H1 (cell line): ENCODE results near the gene RBM43. TPM values are rescaled to one million over a fixed set of nuclear protein-coding genes. Genes with fewer than 3 reads are reported as not detected.

Experiments used
- CTCF ChIA-PET: fragments of 300-600 bp; sonication (Branson Sonifier 250); formaldehyde crosslinking; loops from one replicate; lab custom pipeline; 2021; ENCODE audit not compliant: partially characterized antibody; lab: Charles Lee
- POLR2A ChIA-PET: fragments of 300-600 bp; sonication (Branson Sonifier 250); formaldehyde crosslinking; loops from one replicate; lab custom pipeline; 2021; ENCODE audit warnings: inconsistent platforms; ENCODE audit not compliant: partially characterized antibody; lab: Charles Lee
- DNase-seq, 2 experiments: peaks; one replicate each; pipeline versions ENCODE4 v3.0.0 to v3.0.0-alpha.2; 2010 to 2022; ENCODE audit warnings: low spot score in 2 of 2, low read depth in 1 of 2, mixed read lengths in 1 of 2
- FAIRE-seq: peaks from 2 replicates; lab custom pipeline; 2011; peaks lifted over from hg19 to GRCh38; lab: Jason Lieb, UNC
- H2AFZ ChIP-seq: 2 replicates; pipeline ENCODE4 v1.8.1; 2012; ENCODE audit warnings: low read length, inconsistent platforms
- H2AK5ac ChIP-seq: 2 replicates; pipeline ENCODE4 v1.6.1; 2013; ENCODE audit warnings: low read depth, low read length
- H2BK120ac ChIP-seq: replicated peaks from 2 replicates; pipeline ENCODE3; 2013; ENCODE audit warnings: low read depth, low read length, inconsistent platforms
- H2BK12ac ChIP-seq: 2 replicates; pipeline ENCODE4 v1.6.1; 2013; ENCODE audit warnings: low read depth, low read length
- H2BK15ac ChIP-seq: 2 replicates; pipeline ENCODE4 v1.6.1; 2013; ENCODE audit warnings: low read length
- H2BK20ac ChIP-seq: 2 replicates; pipeline ENCODE4 v1.6.1; 2013; ENCODE audit warnings: low read length
- H2BK5ac ChIP-seq: 2 replicates; pipeline ENCODE4 v1.6.1; 2013; ENCODE audit warnings: low read depth, low read length
- H3K14ac ChIP-seq: 2 replicates; pipeline ENCODE4 v1.6.1; 2013; ENCODE audit warnings: inconsistent platforms; ENCODE audit not compliant: insufficient read length
- H3K18ac ChIP-seq: 2 replicates; pipeline ENCODE4 v1.6.1; 2013; ENCODE audit warnings: low read length; ENCODE audit errors: extremely low read depth
- H3K23ac ChIP-seq: 2 replicates; pipeline ENCODE4 v1.6.1; 2013; ENCODE audit warnings: inconsistent platforms; ENCODE audit not compliant: insufficient read length
- H3K23me2 ChIP-seq: 2 replicates; pipeline ENCODE4 v1.6.1; 2013; ENCODE audit warnings: low read depth, low read length
- H3K27ac ChIP-seq: 2 replicates; pipeline ENCODE4 v1.6.1; 2011; ENCODE audit warnings: low read depth, low read length, inconsistent platforms
- H3K27me3 ChIP-seq, 4 experiments: replicated peaks in 1 of 4; 1 replicate in 1 of 4; 2 replicates in 3 of 4; pipeline versions ENCODE4 v1.6.1 to v1.8.1; 2011 to 2013; ENCODE audit warnings: low read length in 3 of 4, mild to moderate bottlenecking in 3 of 4, inconsistent platforms in 2 of 4, mixed read lengths in 2 of 4, moderate library complexity in 1 of 4; ENCODE audit not compliant: control insufficient read depth in 3 of 4, insufficient read depth in 3 of 4; ENCODE audit errors: extremely low read depth in 1 of 4
- H3K36me3 ChIP-seq, 4 experiments: 2 replicates each; pipeline versions ENCODE4 v1.6.1 to v1.8.1; 2011 to 2013; ENCODE audit warnings: mild to moderate bottlenecking in 4 of 4, low read length in 3 of 4, moderate library complexity in 2 of 4, control low read depth in 1 of 4, inconsistent platforms in 1 of 4; ENCODE audit not compliant: insufficient read depth in 4 of 4, control insufficient read depth in 2 of 4
- H3K4ac ChIP-seq: replicated peaks from 2 replicates; pipeline ENCODE3; 2013; ENCODE audit warnings: low read length, low read depth, mixed read lengths, inconsistent platforms; ENCODE audit not compliant: insufficient read length
- H3K4me1 ChIP-seq, 4 experiments: replicated peaks in 1 of 4; 1 replicate in 1 of 4; 2 replicates in 3 of 4; pipeline versions ENCODE4 v1.6.1 to v1.8.1; 2011 to 2013; ENCODE audit warnings: low read length in 3 of 4, inconsistent platforms in 2 of 4, mixed read lengths in 1 of 4; ENCODE audit not compliant: insufficient read depth in 4 of 4, control insufficient read depth in 3 of 4
- H3K4me2 ChIP-seq, 2 experiments: 2 replicates each; pipeline versions ENCODE4 v1.6.1 to v1.8.1; 2011 to 2013; ENCODE audit warnings: low read depth in 2 of 2, low read length in 2 of 2, control low read depth in 1 of 2, inconsistent platforms in 1 of 2, mild to moderate bottlenecking in 1 of 2; ENCODE audit not compliant: insufficient read depth in 1 of 2
- H3K4me3 ChIP-seq, 4 experiments: fragments of 200-600, 300-600 bp in 1 of 4; sonication (generic), shearing (Covaris generic), sonication (Bioruptor Twin) in 1 of 4; 2 replicates each; pipeline versions ENCODE4 v1.5.1 to v1.8.1; 2011 to 2016; ENCODE audit warnings: low read length in 4 of 4, low read depth in 3 of 4, control low read depth in 2 of 4, inconsistent platforms in 2 of 4, mild to moderate bottlenecking in 2 of 4, mixed read lengths in 1 of 4, moderate library complexity in 1 of 4; ENCODE audit not compliant: insufficient read depth in 2 of 4; ENCODE audit errors: extremely low read depth in 1 of 4
- H3K56ac ChIP-seq: replicated peaks from 2 replicates; pipeline ENCODE3; 2013; ENCODE audit warnings: low read depth, mild to moderate bottlenecking, mixed read lengths, low read length, inconsistent platforms; ENCODE audit not compliant: insufficient read length
- H3K79me1 ChIP-seq: 2 replicates; pipeline ENCODE4 v1.6.1; 2013; ENCODE audit warnings: low read depth, low read length, control low read depth
- H3K79me2 ChIP-seq, 2 experiments: 2 replicates each; pipeline versions ENCODE4 v1.6.1 to v1.8.1; 2012 to 2013; ENCODE audit warnings: low read length in 2 of 2, mild to moderate bottlenecking in 2 of 2, inconsistent platforms in 1 of 2; ENCODE audit not compliant: insufficient read depth in 2 of 2, control insufficient read depth in 1 of 2
- H3K9ac ChIP-seq, 4 experiments: replicated peaks in 1 of 4; 1 replicate in 1 of 4; 2 replicates in 3 of 4; pipeline versions ENCODE4 v1.6.1 to v1.8.1; 2011 to 2013; ENCODE audit warnings: low read depth in 3 of 4, low read length in 3 of 4, control low read depth in 2 of 4, mild to moderate bottlenecking in 2 of 4, moderate library complexity in 2 of 4, inconsistent platforms in 1 of 4; ENCODE audit errors: extremely low read depth in 1 of 4
- H3K9me3 ChIP-seq, 2 experiments: 2 replicates each; pipeline versions ENCODE4 v1.6.1 to v1.8.1; 2012 to 2013; ENCODE audit warnings: mild to moderate bottlenecking in 2 of 2, moderate library complexity in 2 of 2, control low read depth in 1 of 2, inconsistent platforms in 1 of 2, low read depth in 1 of 2, low read length in 1 of 2, mixed read lengths in 1 of 2; ENCODE audit not compliant: insufficient read depth in 2 of 2
- H4K20me1 ChIP-seq, 2 experiments: replicated peaks in 1 of 2; 2 replicates each; pipeline versions ENCODE3 to v1.8.1; 2011 to 2013; ENCODE audit warnings: inconsistent platforms in 2 of 2, low read length in 2 of 2, mild to moderate bottlenecking in 1 of 2; ENCODE audit not compliant: insufficient read depth in 2 of 2, control insufficient read depth in 1 of 2
- H4K5ac ChIP-seq: 2 replicates; pipeline ENCODE4 v1.6.1; 2013; ENCODE audit warnings: low read length, low read depth, mixed read lengths, inconsistent platforms; ENCODE audit not compliant: insufficient read length
- H4K8ac ChIP-seq: 2 replicates; pipeline ENCODE4 v1.8.0; 2013; ENCODE audit warnings: mild to moderate bottlenecking, moderate library complexity, low read length, inconsistent platforms; ENCODE audit not compliant: insufficient read depth; ENCODE audit errors: extremely low read depth
- H4K91ac ChIP-seq: replicated peaks from 2 replicates; pipeline ENCODE3; 2013; ENCODE audit warnings: low read length, mixed read lengths, inconsistent platforms; ENCODE audit not compliant: insufficient read length
- TEAD4 ChIP-seq: IDR thresholded peaks from 2 replicates; pipeline ENCODE4 v1.6.1; 2012; ENCODE audit warnings: low read depth, low read length, inconsistent platforms, mixed read lengths
- polyA plus RNA-seq, 7 experiments: library from polyadenylated mRNA; depleted of rRNA in 3 of 7; stranded (reverse) in 5 of 7; unstranded in 2 of 7; fragments of >200 nt in 5 of 7; fragments of 200-250 nt in 2 of 7; gene quantifications; 1 replicate in 5 of 7; 2 replicates in 1 of 7; 4 replicates in 1 of 7; pipeline versions ENCODE4 v1.2.1 to v1.2.3, GENCODE V29; 2011 to 2013; ENCODE audit warnings: missing spikeins in 2 of 7, mixed read lengths in 2 of 7
- total RNA-seq: library from RNA; stranded (reverse); fragmentation: NEBNext Ultra II Directional; extraction: Animal tissue kit (Norgen Biotek cat#: 25700); gene quantifications from 2 replicates; pipeline ENCODE4 v1.2.1, GENCODE V29; 2021

RBM43 gene
- total and polyA plus RNA-seq, 2 of the 8 experiments (the other 6 are each of a cell fraction or from before 2014, with no cell fraction given), result 1.7 to 2.0 TPM

DNA sequence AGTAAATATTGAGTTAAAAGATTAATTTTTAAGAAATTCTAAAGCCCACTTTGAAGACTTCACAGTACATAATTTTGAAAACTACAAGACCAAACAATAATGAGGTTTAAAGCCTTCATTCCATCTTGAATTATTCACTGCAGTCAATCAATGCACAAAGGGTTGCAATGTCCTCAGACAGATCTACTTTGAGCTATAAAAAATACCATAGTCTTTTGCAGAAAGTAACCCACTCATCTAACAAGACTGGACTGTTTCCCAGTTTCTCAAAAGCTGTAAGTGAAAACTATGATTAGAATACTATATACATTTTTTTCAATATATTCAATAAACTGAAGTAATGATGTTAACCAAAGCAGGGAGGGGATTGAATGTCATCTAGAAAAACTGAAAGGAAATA, 10.2 kb upstream of the RBM43 start:
- H2AK5ac ChIP-seq, result no peak overlapping the region
- H2BK12ac ChIP-seq, result no peak overlapping the region
- POLR2A ChIA-PET, result interaction anchor here (2.1 kb wide), 1 partner anchor 10 kb away, joined by 8 read pairs; the partner anchor contains the start of gene RBM43
- no peak overlapping the region for H3K9ac ChIP-seq
- no peak overlapping the region for H4K5ac ChIP-seq
- H2AFZ ChIP-seq, result no peak overlapping the region
- FAIRE-seq (no peak), DNase-seq (no peak)
- H3K18ac ChIP-seq, result no peak overlapping the region
- H4K20me1 ChIP-seq, result no peaks in the 10 kb centered on the region
- H3K4me1 ChIP-seq, result peaks cover 0 to 3% (median 0%) of the 10 kb centered on the region in 4 experiments; a peak in 1 of 7 replicates
- H4K8ac ChIP-seq, result no peak overlapping the region
- no peaks in the 10 kb centered on the region for H3K23me2 ChIP-seq
- no peak for TF ChIP-seq TEAD4
- no peak overlapping the region for H3K4me3 ChIP-seq
- no peak overlapping the region for H3K14ac ChIP-seq
- H3K27ac ChIP-seq, result no peak overlapping the region
- no peaks in the 10 kb centered on the region for H3K79me1 ChIP-seq
- no peak overlapping the region for H2BK20ac ChIP-seq
- no peak overlapping the region for H2BK15ac ChIP-seq
- no peak overlapping the region for H3K56ac ChIP-seq
- no peak overlapping the region for H3K4ac ChIP-seq
- no peak overlapping the region for H3K23ac ChIP-seq
- no peaks in the 10 kb centered on the region for H3K27me3 ChIP-seq
- H2BK5ac ChIP-seq, result no peak overlapping the region
- no peak overlapping the region for H4K91ac ChIP-seq
- H3K36me3 ChIP-seq, result no peaks in the 10 kb centered on the region
- H2BK120ac ChIP-seq, result no peak overlapping the region
- H3K4me2 ChIP-seq, result no peak overlapping the region
- no peaks in the 10 kb centered on the region for H3K9me3 ChIP-seq
- CTCF ChIA-PET, result interaction anchor here (0.6 to 1.5 kb wide), 2 partner anchors 10 to 753 kb away, joined by 3 read pairs; partner anchors contain the start of gene RBM43
- H3K79me2 ChIP-seq, result no peaks in the 10 kb centered on the region
